ENCODE data around the gene FOLH1. TPM values are rescaled to one million over a fixed set of nuclear protein-coding genes. Genes with fewer than 3 reads are reported as not detected.
"Not testable (repeated sequence)": the region's sequence is repeated elsewhere in the genome, so short reads cannot be mapped to it uniquely, and the experiment has no call there.

The FOLH1 gene
- total RNA-seq, 1 donor, result not detected

GRCh38 chr11:49213026-49213560 lies 4.7 kb upstream of the FOLH1 start:
- no peak for TF ChIP-seq CTCF (IDR thresholded peaks at IDR 0.05; ENCODE audit: insufficient read depth, low read length)
- no peak overlapping the region for H3K4me3 ChIP-seq (ENCODE audit: low read depth, low read length)
- no peak for DNase-seq (ENCODE audit: low read depth)

GRCh38 chr11:49206999-49207398 lies 1.4 kb downstream of the FOLH1 start:
- H3K4me3 ChIP-seq (ENCODE audit: low read depth, low read length); DNase-seq (ENCODE audit: low read depth): not testable (repeated sequence)

- no peak overlapping the region for H3K4me3 ChIP-seq (ENCODE audit: low read depth, low read length)
- no peak for DNase-seq (ENCODE audit: low read depth)
- no peak for TF ChIP-seq CTCF (IDR thresholded peaks at IDR 0.05; ENCODE audit: insufficient read depth, low read length)
Measured at GRCh38 chr11:49202287-49202976, 6.0 kb downstream of the FOLH1 start.

- not testable (repeated sequence) for DNase-seq (ENCODE audit: low read depth); H3K4me3 ChIP-seq (ENCODE audit: low read depth, low read length)
Measured at GRCh38 chr11:49196775-49197174, 11.6 kb downstream of the FOLH1 start.

GRCh38 chr11:49196002-49196401 lies 12.4 kb downstream of the FOLH1 start:
- not testable (repeated sequence) for H3K4me3 ChIP-seq (ENCODE audit: low read depth, low read length); DNase-seq (ENCODE audit: low read depth)

- not testable (repeated sequence) for DNase-seq (ENCODE audit: low read depth)
Measured at GRCh38 chr11:49190287-49190686, 18.1 kb downstream of the FOLH1 start.

GRCh38 chr11:49186225-49186624 lies 22.2 kb downstream of the FOLH1 start:
- not testable (repeated sequence) for DNase-seq (ENCODE audit: low read depth); H3K4me3 ChIP-seq (ENCODE audit: low read depth, low read length)

More at GRCh38 chr11:49190287-49190686, 18.1 kb downstream of the FOLH1 start:
- not testable (repeated sequence) for H3K4me3 ChIP-seq (ENCODE audit: low read depth, low read length)

GRCh38 chr11:49185597-49185996 lies 22.8 kb downstream of the FOLH1 start:
- not testable (repeated sequence) for H3K4me3 ChIP-seq (ENCODE audit: low read depth, low read length); DNase-seq (ENCODE audit: low read depth)

- DNase-seq (ENCODE audit: low read depth); H3K4me3 ChIP-seq (ENCODE audit: low read depth, low read length): not testable (repeated sequence)
Measured at GRCh38 chr11:49184756-49185155, 23.6 kb downstream of the FOLH1 start.

- not testable (repeated sequence) for H3K4me3 ChIP-seq (ENCODE audit: low read depth, low read length); DNase-seq (ENCODE audit: low read depth)
Measured at GRCh38 chr11:49177936-49178335, 30.5 kb downstream of the FOLH1 start.

- not testable (repeated sequence) for DNase-seq (ENCODE audit: low read depth)
Measured at GRCh38 chr11:49175378-49175777, 33.0 kb downstream of the FOLH1 start.

GRCh38 chr11:49174691-49175366 lies 33.6 kb downstream of the FOLH1 start:
- not testable (repeated sequence) for H3K4me3 ChIP-seq (ENCODE audit: low read depth, low read length); DNase-seq (ENCODE audit: low read depth)

More at GRCh38 chr11:49175378-49175777, 33.0 kb downstream of the FOLH1 start:
- not testable (repeated sequence) for H3K4me3 ChIP-seq (ENCODE audit: low read depth, low read length)

- not testable (repeated sequence) for DNase-seq (ENCODE audit: low read depth); H3K4me3 ChIP-seq (ENCODE audit: low read depth, low read length)
Measured at GRCh38 chr11:49171613-49172012, 36.8 kb downstream of the FOLH1 start.

GRCh38 chr11:49169579-49169978 lies 38.8 kb downstream of the FOLH1 start:
- DNase-seq (ENCODE audit: low read depth); H3K4me3 ChIP-seq (ENCODE audit: low read depth, low read length): not testable (repeated sequence)

GRCh38 chr11:49168992-49169391 lies 39.4 kb downstream of the FOLH1 start:
- not testable (repeated sequence) for H3K4me3 ChIP-seq (ENCODE audit: low read depth, low read length); DNase-seq (ENCODE audit: low read depth)

All from fibroblast of the aortic adventitia (primary cell).